Measurements from ENCODE around the gene ARGLU1. TPM values are rescaled to one million over a fixed set of nuclear protein-coding genes. Genes with fewer than 3 reads are reported as not detected.
A peak's percentile ranks its signal among the peaks of the same experiment; 100 is the strongest.

The ARGLU1 gene
- total RNA-seq, 1 experiment from 2014 or later: 137 TPM

DNA sequence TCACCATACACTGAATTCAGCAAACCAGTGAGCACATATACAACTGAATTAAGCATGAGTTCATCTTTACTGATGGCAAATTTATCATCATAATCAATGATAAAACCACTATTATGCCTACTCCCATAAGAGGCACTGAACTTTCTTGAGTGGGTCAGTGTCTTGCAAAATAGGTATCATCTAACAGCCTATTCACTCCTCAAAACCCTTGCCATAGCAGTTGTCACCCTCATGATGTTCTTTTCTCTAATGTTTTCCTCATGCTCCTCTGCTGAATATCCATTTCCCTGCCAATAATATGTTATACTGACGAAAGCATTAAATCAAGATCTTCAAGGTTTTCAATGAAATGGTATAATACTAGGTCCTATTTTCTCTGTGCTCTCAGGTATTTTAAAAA lies 5.6 kb downstream of the ARGLU1 start:
- peaks cover 37% of the 10 kb centered on the region for H3K4me1 Mint-ChIP-seq (ENCODE audit: low read depth, unreplicated experiment)
- no peak for DNase-seq
- no TSS peak for BruUV-seq (replicated peaks)
- no peak overlapping the region for H3K27ac Mint-ChIP-seq (ENCODE audit: unreplicated experiment)
- Histone ChIP-seq H3K4me1 (peaks cover 42% of the 10 kb centered on the region), H3K36me3 (ENCODE audit: control insufficient read depth, insufficient read depth, low read length) (peaks cover 3% of the 10 kb centered on the region; the same call in 1 of the 2 replicates), H3K9me3 (no peaks in the 10 kb centered on the region), H3K4me3 (ENCODE audit: low read depth, low read length) (no peak overlapping the region), H3K27me3 (replicated peaks; ENCODE audit: control insufficient read depth, insufficient read depth, low read length) (no peaks in the 10 kb centered on the region)
- H3K4me3 Mint-ChIP-seq (ENCODE audit: unreplicated experiment): no peak overlapping the region
- ChIA-PET POLR2A (no interaction called here), CTCF (no interaction called here)
- no peaks in the 10 kb centered on the region for H3K27me3 Mint-ChIP-seq (ENCODE audit: insufficient read depth, unreplicated experiment)
- TF ChIP-seq, protein P1, sequence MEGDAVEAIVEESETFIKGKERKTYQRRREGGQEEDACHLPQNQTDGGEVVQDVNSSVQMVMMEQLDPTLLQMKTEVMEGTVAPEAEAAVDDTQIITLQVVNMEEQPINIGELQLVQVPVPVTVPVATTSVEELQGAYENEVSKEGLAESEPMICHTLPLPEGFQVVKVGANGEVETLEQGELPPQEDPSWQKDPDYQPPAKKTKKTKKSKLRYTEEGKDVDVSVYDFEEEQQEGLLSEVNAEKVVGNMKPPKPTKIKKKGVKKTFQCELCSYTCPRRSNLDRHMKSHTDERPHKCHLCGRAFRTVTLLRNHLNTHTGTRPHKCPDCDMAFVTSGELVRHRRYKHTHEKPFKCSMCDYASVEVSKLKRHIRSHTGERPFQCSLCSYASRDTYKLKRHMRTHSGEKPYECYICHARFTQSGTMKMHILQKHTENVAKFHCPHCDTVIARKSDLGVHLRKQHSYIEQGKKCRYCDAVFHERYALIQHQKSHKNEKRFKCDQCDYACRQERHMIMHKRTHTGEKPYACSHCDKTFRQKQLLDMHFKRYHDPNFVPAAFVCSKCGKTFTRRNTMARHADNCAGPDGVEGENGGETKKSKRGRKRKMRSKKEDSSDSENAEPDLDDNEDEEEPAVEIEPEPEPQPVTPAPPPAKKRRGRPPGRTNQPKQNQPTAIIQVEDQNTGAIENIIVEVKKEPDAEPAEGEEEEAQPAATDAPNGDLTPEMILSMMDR (IDR thresholded peaks at IDR 0.05; ENCODE audit: insufficient read depth in 1 of 2, low read depth in 1 of 2, low read length in 1 of 2, severe bottlenecking in 1 of 2, unreplicated experiment in 1 of 2): no peak
- H3K9me3 Mint-ChIP-seq (ENCODE audit: unreplicated experiment): no peaks in the 10 kb centered on the region
- intact Hi-C loops (cut with micrococcal nuclease; ENCODE audit: unreplicated experiment): no loop called here
- H3K36me3 Mint-ChIP-seq (ENCODE audit: insufficient read depth, unreplicated experiment): peaks cover 41% of the 10 kb centered on the region

DNA sequence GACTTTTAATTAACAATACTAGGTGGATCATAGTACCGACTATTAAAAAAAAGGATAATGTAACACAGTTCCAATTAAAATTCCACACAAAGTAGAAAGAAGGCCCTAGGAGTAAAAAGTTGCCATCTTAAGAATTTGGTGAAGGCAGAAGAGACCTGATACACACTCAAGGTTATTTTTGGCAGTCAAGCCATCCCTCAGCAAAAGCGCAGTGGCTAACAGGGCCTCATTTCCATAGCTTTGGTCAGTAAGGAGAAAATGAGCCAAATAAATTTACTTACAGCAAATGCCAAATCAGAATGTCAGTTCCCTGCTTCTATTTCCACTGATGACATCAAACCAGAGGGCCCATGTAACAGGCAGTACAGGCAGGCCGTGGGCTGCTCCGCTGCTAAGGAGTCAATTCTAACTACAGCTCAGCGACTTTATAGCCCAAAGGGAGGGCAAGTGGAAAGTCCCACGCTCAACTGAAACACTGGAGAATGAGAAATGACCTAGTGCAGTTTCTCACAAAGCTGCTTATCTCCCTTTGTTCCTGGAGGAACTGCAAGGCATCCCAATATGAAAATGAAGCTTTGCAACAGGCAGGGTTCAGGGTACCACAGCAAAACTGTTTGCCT lies 6.3 kb downstream of the ARGLU1 start:
- H3K36me3 Mint-ChIP-seq (ENCODE audit: insufficient read depth, unreplicated experiment): peaks cover 41% of the 10 kb centered on the region
- Histone ChIP-seq H3K9me3 (no peaks in the 10 kb centered on the region), H3K4me3 (ENCODE audit: low read depth, low read length) (no peak overlapping the region), H3K27me3 (replicated peaks; ENCODE audit: control insufficient read depth, insufficient read depth, low read length) (no peaks in the 10 kb centered on the region), H3K4me1 (peaks cover 42% of the 10 kb centered on the region), H3K36me3 (ENCODE audit: control insufficient read depth, insufficient read depth, low read length) (peaks cover 3% of the 10 kb centered on the region; the same call in 1 of the 2 replicates)
- DNase-seq: no peak
- TF ChIP-seq, protein P1 (IDR thresholded peaks at IDR 0.05; ENCODE audit: insufficient read depth in 1 of 2, low read depth in 1 of 2, low read length in 1 of 2, severe bottlenecking in 1 of 2, unreplicated experiment in 1 of 2): no peak
- H3K4me3 Mint-ChIP-seq (ENCODE audit: unreplicated experiment): no peak overlapping the region
- ChIA-PET CTCF (interaction anchor here (0.6 kb wide), 1 partner anchor 122 kb away, joined by 3 read pairs; no protein-coding TSS in a partner anchor), POLR2A (no interaction called here)
- no peaks in the 10 kb centered on the region for H3K9me3 Mint-ChIP-seq (ENCODE audit: unreplicated experiment)
- peaks cover 37% of the 10 kb centered on the region for H3K4me1 Mint-ChIP-seq (ENCODE audit: low read depth, unreplicated experiment)
- intact Hi-C loops (cut with micrococcal nuclease; ENCODE audit: unreplicated experiment): no loop called here
- H3K27me3 Mint-ChIP-seq (ENCODE audit: insufficient read depth, unreplicated experiment): no peaks in the 10 kb centered on the region
- no peak overlapping the region for H3K27ac Mint-ChIP-seq (ENCODE audit: unreplicated experiment)
- BruUV-seq (replicated peaks): no TSS peak

DNA sequence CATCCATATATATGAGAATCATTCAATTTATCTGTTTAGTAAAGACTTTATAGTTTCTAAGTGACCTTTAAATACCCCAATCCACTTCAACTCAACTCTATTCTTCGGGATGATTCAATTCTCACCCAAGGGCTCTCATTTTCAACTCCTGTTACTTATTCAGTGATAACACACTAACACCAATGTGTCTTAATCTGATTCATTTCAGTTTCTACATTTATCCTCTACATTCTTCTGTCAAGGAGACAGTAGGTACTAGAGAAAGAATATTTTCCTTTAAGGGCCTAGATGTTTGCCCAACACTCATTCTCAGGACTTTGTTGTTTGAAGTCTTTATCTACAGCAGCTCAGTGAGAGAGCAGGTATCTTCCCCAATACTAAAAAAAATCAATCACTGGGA lies 7.1 kb downstream of the ARGLU1 start:
- H3K4me3 ChIP-seq (ENCODE audit: low read depth, low read length): no peak overlapping the region
- CTCF ChIA-PET: no interaction called here
- H3K4me1 ChIP-seq: peaks cover 37% of the 10 kb centered on the region

More for the DNA sequence above, 7.1 kb downstream of the ARGLU1 start:
- Histone ChIP-seq H3K27me3 (replicated peaks; ENCODE audit: control insufficient read depth, insufficient read depth, low read length) (no peaks in the 10 kb centered on the region), H3K9me3 (no peaks in the 10 kb centered on the region), H3K36me3 (ENCODE audit: control insufficient read depth, insufficient read depth, low read length) (peaks cover 3% of the 10 kb centered on the region)
- H3K4me1 Mint-ChIP-seq (ENCODE audit: low read depth, unreplicated experiment): peaks cover 43% of the 10 kb centered on the region
- peaks cover 44% of the 10 kb centered on the region for H3K36me3 Mint-ChIP-seq (ENCODE audit: insufficient read depth, unreplicated experiment)
- TF ChIP-seq, protein P1 (IDR thresholded peaks at IDR 0.05; ENCODE audit: insufficient read depth in 1 of 2, low read depth in 1 of 2, low read length in 1 of 2, severe bottlenecking in 1 of 2, unreplicated experiment in 1 of 2): no peak
- no TSS peak for BruUV-seq (replicated peaks)
- intact Hi-C loops (cut with micrococcal nuclease; ENCODE audit: unreplicated experiment): no loop called here
- no peak for DNase-seq
- peak overlapping the region; percentile 9 for H3K4me3 Mint-ChIP-seq (ENCODE audit: unreplicated experiment)
- no peak overlapping the region for H3K27ac Mint-ChIP-seq (ENCODE audit: unreplicated experiment)
- POLR2A ChIA-PET: no interaction called here
- no peaks in the 10 kb centered on the region for H3K9me3 Mint-ChIP-seq (ENCODE audit: unreplicated experiment)
- H3K27me3 Mint-ChIP-seq (ENCODE audit: insufficient read depth, unreplicated experiment): no peaks in the 10 kb centered on the region

Data from Caco-2 (cell line).